BE2C (cell line): ENCODE results near the gene CSNK2A1.

Experiments
- DNase-seq: peaks from one replicate; pipeline ENCODE4 v3.0.0-alpha.2; 2020
- H3K27me3 ChIP-seq: fragments of 250-450 bp; sonication (Bioruptor Pico); 2 replicates; pipeline ENCODE4 v1.5.1; 2020; ENCODE audit warnings: mild to moderate bottlenecking
- H3K36me3 ChIP-seq: fragments of 250-450 bp; sonication (Bioruptor Pico); 2 replicates; pipeline ENCODE4 v1.5.1; 2020; ENCODE audit warnings: mild to moderate bottlenecking
- H3K4me1 ChIP-seq: fragments of 250-450 bp; sonication (Bioruptor Pico); 2 replicates; pipeline ENCODE4 v1.5.1; 2020
- H3K4me3 ChIP-seq: 2 replicates; pipeline ENCODE4 v1.5.1; 2011; ENCODE audit warnings: low read depth, low read length
- H3K9me3 ChIP-seq: fragments of 250-450 bp; sonication (Bioruptor Pico); 2 replicates; pipeline ENCODE4 v1.5.1; 2020
- TF ChIP-seq, protein P1 (sequence below): IDR thresholded peaks from 2 replicates; pipeline ENCODE4 v1.5.1; 2012; ENCODE audit warnings: mild to moderate bottlenecking, low read depth, low read length

The CSNK2A1 gene

DNA sequence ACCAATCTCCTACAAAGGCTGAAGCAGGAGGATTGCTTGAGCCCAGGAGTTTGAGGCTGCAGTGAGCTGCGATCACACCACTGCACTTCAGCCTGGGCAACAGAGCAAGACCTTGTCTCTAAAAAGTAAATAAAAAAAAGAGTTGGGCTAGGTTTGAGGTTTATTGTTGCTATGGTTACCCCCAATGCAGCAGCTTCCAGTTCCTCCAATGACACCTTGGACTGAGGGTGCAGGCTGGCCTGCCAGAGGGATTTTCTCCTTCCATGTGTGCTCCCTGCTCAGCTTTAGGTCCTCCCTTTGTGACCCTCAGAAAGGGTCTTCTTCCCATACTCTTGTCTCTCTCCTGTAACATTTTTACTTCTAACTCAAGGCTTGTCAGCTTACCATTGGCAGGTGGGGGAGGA is 70.7 kb downstream of the CSNK2A1 start:
- DNase-seq = no peak
- no peaks in the 10 kb centered on the region for H3K4me1 ChIP-seq
- no peaks in the 10 kb centered on the region for H3K9me3 ChIP-seq
- no peak overlapping the region for H3K4me3 ChIP-seq
- no peaks in the 10 kb centered on the region for H3K36me3 ChIP-seq
- no peaks in the 10 kb centered on the region for H3K27me3 ChIP-seq
- TF ChIP-seq, protein P1, sequence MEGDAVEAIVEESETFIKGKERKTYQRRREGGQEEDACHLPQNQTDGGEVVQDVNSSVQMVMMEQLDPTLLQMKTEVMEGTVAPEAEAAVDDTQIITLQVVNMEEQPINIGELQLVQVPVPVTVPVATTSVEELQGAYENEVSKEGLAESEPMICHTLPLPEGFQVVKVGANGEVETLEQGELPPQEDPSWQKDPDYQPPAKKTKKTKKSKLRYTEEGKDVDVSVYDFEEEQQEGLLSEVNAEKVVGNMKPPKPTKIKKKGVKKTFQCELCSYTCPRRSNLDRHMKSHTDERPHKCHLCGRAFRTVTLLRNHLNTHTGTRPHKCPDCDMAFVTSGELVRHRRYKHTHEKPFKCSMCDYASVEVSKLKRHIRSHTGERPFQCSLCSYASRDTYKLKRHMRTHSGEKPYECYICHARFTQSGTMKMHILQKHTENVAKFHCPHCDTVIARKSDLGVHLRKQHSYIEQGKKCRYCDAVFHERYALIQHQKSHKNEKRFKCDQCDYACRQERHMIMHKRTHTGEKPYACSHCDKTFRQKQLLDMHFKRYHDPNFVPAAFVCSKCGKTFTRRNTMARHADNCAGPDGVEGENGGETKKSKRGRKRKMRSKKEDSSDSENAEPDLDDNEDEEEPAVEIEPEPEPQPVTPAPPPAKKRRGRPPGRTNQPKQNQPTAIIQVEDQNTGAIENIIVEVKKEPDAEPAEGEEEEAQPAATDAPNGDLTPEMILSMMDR = no peak

DNA sequence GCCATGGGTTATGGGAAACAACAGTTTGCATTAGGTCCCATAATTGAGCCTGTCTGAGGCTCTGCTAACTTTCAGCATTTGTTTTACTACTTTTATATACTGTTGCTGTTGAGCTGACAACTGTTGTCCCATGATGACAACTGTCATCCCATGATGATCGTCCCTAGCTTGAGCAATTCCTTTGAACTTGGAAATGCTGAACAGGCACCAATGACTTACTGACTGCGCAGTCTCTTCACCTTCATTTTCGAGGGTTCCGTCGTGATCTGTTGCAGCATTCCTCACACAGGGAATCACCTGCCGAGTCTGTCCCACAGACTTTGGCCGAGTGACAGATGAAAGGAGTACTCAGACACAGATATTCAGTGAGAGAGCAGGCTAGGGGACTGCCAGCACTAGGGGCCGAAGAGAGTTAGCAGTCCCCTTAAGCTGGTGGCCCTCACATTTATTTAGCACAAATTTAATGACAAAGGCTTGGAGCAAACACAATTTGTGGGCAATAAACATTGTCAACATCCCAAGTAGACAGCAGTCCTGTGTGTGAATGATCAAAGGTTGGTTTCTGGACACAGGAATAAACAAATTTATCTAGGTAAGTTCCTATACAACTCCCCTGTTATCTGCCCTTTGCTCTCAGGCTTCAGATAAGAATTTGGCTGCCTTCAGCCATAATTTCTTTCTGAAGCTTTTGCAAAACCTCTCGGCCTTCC is 71.3 kb downstream of the CSNK2A1 start:
- no peaks in the 10 kb centered on the region for H3K27me3 ChIP-seq
- no peak for DNase-seq
- no peaks in the 10 kb centered on the region for H3K4me1 ChIP-seq
- H3K4me3 ChIP-seq = no peak overlapping the region
- H3K36me3 ChIP-seq = no peaks in the 10 kb centered on the region
- no peaks in the 10 kb centered on the region for H3K9me3 ChIP-seq
- TF ChIP-seq, protein P1 = no peak

DNA sequence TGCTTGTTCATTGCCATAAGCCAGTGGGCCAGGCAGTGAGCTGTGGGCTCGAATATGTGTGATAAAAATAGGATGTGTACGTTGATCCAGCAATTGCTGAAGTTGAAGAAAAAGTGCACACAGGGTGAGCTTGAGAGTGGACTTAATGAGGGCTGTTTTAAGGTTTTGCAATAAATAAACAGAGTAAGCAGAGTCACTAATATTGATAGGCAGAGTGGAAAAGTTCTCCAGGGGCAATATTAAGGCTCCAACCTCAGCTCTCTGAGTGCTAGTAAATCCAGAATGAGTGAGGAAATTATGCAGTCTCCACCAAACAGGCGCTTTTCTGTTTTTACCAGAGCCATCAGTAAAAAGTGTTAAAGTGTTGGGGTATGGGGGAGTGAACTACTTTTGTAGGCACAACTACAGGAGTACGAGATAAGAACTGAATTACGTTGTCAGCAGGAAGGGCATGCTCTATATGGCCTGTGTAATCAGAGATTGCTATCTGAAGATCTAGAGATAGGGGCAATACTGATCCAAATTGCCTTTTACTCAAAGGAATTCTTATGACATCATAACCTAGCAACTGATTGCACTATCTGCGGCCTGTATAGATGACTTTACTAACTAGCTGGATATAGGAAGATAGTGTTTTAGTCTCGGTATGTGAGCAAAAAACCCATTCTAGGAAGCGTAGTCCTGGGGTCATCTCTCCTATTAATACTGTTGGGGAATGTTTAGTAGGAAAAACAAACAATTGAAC is 73.7 kb downstream of the CSNK2A1 start:
- no peaks in the 10 kb centered on the region for H3K4me1 ChIP-seq
- H3K36me3 ChIP-seq = no peaks in the 10 kb centered on the region
- H3K4me3 ChIP-seq = no peak overlapping the region
- TF ChIP-seq, protein P1 = no peak
- no peaks in the 10 kb centered on the region for H3K27me3 ChIP-seq
- DNase-seq = no peak
- H3K9me3 ChIP-seq = no peaks in the 10 kb centered on the region

DNA sequence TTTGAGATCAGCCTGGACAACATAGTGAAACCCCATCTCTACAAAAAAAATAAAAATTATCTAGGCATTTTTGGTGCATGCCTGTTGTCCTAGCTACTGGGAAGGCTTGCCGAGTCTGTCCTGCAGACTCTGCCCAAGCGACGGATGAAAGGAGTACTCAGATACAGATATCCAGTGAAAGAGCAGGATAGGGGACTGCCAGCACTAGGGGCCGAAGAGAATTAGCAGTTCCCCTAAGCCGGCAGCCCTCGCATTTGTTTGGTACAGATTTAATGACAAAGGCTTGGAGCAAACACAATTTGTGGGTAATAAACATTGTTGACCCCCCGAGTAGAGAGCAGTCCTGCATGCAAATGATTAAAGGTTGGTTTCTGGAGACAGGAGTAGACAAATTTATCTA is 75.8 kb downstream of the CSNK2A1 start:
- H3K27me3 ChIP-seq = no peaks in the 10 kb centered on the region
- H3K36me3 ChIP-seq = no peaks in the 10 kb centered on the region
- no peak overlapping the region for H3K4me3 ChIP-seq
- no peaks in the 10 kb centered on the region for H3K9me3 ChIP-seq
- H3K4me1 ChIP-seq = no peaks in the 10 kb centered on the region
- TF ChIP-seq, protein P1 = no peak
- no peak for DNase-seq

DNA sequence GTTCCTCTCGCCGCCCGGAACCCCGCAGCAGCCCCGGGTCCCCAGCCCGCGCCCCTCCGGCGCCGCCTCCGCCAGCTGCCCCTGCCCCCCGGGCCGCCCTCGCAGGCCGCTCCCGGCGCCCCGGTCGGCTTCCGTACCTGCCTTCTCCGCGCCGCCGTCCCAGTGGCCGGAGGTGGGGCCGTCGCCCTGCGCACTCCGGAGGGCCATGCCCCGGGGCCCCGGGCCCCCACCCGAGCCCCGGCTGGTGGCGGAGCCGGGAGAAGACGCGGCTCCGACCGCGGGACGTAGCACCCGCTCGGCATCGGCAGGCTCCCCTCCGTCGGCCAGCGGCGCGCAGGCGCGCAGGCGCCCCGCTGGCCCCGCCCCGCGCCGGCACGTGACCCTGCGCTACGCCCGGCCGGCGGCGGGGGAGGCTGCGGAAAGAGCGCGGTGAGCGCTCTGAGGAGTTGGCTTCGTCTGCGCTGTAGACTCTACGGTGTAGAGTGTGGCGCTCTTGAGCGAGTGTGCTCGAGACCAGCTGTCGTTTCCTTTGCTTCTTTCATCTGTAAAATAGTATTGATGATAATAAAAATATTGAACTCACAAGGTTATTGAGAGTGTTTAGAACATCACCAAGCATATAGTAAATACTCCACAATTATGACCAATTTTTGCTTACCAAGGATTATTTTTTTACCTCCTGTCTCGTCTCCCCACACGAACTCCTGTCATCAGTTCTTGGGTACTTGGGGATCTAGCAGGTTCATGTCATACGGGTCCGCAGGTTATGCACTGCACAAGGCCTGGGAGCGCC is 81.2 kb downstream of the CSNK2A1 start, which contains the start of gene TBC1D20:
Gene TBC1D20 (minus strand): TSS at position 335 of the 793 bp plus-strand sequence. CDS start 128 bp downstream, at position 207.
- no peaks in the 10 kb centered on the region for H3K9me3 ChIP-seq

More for the DNA sequence above, 81.2 kb downstream of the CSNK2A1 start, which contains the start of gene TBC1D20:
- Histone ChIP-seq H3K4me1 (no peaks in the 10 kb centered on the region), H3K27me3 (no peaks in the 10 kb centered on the region), H3K4me3 (peak within 1 kb of the TSS; percentile 70), H3K36me3 (no peaks in the 10 kb centered on the region)
- peak; percentile 81 for DNase-seq
- TF ChIP-seq, protein P1 = no peak
